ENCODE data around the gene AURKA.

- TF ChIP-seq, protein P1, sequence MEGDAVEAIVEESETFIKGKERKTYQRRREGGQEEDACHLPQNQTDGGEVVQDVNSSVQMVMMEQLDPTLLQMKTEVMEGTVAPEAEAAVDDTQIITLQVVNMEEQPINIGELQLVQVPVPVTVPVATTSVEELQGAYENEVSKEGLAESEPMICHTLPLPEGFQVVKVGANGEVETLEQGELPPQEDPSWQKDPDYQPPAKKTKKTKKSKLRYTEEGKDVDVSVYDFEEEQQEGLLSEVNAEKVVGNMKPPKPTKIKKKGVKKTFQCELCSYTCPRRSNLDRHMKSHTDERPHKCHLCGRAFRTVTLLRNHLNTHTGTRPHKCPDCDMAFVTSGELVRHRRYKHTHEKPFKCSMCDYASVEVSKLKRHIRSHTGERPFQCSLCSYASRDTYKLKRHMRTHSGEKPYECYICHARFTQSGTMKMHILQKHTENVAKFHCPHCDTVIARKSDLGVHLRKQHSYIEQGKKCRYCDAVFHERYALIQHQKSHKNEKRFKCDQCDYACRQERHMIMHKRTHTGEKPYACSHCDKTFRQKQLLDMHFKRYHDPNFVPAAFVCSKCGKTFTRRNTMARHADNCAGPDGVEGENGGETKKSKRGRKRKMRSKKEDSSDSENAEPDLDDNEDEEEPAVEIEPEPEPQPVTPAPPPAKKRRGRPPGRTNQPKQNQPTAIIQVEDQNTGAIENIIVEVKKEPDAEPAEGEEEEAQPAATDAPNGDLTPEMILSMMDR (IDR thresholded peaks at IDR 0.05) = no peak
- no peak for TF ChIP-seq POLR2AphosphoS5 (IDR thresholded peaks at IDR 0.05)
Measured at GRCh38 chr20:56376331-56376730, 15.7 kb downstream of the AURKA start.
